ENCODE data around the gene TFAP2A.

TFAP2A gene

DNA sequence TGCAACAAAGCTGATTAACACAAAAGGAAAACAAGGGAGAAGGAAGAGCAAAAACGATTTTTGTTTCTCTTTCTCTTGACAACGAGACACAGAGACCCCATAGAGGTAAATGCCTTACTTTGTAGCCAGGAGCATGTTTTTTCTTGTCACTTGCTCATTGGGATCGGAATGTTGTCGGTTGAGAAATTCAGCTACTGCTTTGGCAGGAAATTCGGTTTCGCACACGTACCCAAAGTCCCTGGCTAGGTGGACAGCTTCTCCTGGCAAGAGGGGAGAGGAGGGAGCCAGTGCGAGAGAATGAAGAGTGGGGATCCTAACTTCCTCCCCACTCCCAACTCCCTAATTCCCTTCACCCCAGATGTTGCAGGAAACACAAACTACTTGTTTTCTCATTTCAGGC, 14.5 kb downstream of the TFAP2A start:
- POLR2A ChIA-PET (ENCODE audit: low non-redundant PET) = interaction anchor here (0.6 to 1.0 kb wide), 2 partner anchors 15 to 23 kb away, joined by 4 to 6 read pairs; partner anchors contain the start of gene TFAP2A
- peak; percentile 72 for DNase-seq (ENCODE audit: low spot score)
- TF ChIP-seq, protein P1, sequence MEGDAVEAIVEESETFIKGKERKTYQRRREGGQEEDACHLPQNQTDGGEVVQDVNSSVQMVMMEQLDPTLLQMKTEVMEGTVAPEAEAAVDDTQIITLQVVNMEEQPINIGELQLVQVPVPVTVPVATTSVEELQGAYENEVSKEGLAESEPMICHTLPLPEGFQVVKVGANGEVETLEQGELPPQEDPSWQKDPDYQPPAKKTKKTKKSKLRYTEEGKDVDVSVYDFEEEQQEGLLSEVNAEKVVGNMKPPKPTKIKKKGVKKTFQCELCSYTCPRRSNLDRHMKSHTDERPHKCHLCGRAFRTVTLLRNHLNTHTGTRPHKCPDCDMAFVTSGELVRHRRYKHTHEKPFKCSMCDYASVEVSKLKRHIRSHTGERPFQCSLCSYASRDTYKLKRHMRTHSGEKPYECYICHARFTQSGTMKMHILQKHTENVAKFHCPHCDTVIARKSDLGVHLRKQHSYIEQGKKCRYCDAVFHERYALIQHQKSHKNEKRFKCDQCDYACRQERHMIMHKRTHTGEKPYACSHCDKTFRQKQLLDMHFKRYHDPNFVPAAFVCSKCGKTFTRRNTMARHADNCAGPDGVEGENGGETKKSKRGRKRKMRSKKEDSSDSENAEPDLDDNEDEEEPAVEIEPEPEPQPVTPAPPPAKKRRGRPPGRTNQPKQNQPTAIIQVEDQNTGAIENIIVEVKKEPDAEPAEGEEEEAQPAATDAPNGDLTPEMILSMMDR (conservative IDR thresholded peaks at IDR 0.05; ENCODE audit: low read depth) = no peak
- peak overlapping the region; percentile 76 for H3K27ac ChIP-seq
- CTCF ChIA-PET = interaction anchor here (0.5 to 1.7 kb wide), 6 partner anchors 12 to 1149 kb away, joined by 3 to 4 read pairs (median 3); no protein-coding TSS in a partner anchor

DNA sequence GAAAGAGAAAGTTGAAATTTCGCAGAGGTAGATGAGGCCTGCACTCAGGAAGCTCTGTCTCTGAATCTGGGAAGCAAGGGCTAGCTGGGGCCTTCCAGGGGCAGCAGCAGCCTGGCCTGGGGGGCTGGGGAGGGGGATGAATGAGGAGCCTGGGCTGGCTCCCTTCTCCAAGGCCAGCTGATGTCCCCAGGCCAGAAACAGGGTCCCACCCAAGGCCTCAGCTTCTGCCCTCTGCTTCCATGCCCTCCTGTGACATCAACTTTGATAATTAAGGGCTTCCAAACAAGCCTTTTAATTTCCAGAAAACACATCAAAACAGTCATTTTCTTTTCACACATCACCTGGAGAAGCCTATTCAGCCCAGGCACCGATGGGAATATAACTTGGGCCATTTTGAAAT, 15.4 kb downstream of the TFAP2A start:
- peak overlapping the region; percentile 80 for H3K27ac ChIP-seq
- CTCF ChIA-PET = interaction anchor here (1.7 kb wide), 1 partner anchor 30 kb away, joined by 4 read pairs; no protein-coding TSS in a partner anchor
- DNase-seq (ENCODE audit: low spot score) = no peak
- POLR2A ChIA-PET (ENCODE audit: low non-redundant PET) = no interaction called here
- TF ChIP-seq, protein P1 (conservative IDR thresholded peaks at IDR 0.05; ENCODE audit: low read depth) = no peak

DNA sequence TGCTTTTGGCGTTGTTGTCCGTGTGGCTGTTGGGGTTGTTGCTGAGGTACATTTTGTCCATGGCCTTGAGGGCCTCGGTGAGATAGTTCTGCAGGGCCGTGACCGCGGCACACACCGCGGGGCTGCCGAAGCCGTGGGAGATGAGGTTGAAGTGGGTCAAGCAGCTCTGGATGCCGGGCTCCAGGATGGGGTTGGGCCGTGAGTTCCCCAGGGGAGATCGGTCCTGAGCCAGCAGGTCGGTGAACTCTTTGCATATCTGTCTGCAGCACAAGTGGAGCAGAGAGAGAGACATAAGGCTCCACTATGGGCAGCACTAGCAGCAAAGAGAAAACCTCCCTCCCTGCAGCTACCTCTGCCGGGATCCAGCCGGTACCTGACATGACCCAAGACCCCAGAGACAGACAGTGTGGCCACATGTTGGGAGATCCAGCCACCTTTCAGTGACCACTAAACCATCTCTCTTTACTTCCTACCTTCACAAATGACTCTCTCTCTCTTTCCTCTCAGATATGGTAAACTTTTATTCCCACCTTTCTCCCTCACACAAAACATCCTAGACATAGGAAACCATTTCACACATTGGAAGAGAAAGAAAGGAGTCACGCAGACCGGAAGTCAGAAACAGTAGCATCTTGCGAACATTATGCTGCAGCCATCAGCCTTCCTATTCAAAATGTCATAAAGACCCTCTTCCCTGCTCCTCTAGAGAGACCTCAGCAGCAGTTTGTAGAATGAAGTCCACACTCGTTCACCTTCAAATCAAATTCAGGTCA, 16.2 kb downstream of the TFAP2A start:
- TF ChIP-seq, protein P1 (conservative IDR thresholded peaks at IDR 0.05; ENCODE audit: low read depth) = no peak
- POLR2A ChIA-PET (ENCODE audit: low non-redundant PET) = no interaction called here
- H3K27ac ChIP-seq = peak overlapping the region; percentile 57
- DNase-seq (ENCODE audit: low spot score) = no peak
- CTCF ChIA-PET = no interaction called here

DNA sequence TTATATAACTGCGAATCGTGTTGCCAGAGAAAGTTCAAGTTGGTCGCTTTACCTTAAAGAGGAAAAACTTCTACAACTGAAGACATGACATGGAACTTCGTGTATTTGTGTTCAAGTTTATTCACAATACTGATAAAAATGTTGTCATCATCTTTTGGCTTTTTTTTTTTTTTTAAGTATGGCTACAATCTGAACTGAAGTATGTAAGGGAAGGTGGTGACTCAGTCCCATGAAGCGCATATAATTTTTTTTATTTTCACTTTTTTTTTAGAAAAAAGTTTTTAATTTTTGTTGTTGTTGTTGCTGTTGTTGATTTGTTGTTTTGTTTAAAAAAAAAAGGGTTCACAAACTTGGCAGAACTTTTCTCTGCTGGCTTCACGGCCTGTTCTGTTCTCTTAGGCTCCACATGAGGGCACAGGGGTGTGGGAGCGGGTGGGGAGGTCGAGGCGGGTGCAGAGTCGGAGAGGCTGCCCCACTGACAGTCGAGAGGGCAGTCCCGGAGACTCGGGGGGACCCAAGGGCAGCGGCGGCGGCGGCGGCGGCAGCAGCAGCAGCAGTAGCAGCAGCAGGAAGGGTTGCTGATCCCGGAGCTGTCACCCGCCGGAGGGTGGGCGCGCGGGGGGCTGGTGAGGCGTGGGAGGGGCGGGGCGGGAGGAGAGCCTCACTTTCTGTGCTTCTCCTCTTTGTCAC, 17.0 kb downstream of the TFAP2A start:
- DNase-seq (ENCODE audit: low spot score) = no peak
- H3K27ac ChIP-seq = peak overlapping the region; percentile 57
- POLR2A ChIA-PET (ENCODE audit: low non-redundant PET) = no interaction called here
- TF ChIP-seq, protein P1 (conservative IDR thresholded peaks at IDR 0.05; ENCODE audit: low read depth) = no peak
- CTCF ChIA-PET = no interaction called here

DNA sequence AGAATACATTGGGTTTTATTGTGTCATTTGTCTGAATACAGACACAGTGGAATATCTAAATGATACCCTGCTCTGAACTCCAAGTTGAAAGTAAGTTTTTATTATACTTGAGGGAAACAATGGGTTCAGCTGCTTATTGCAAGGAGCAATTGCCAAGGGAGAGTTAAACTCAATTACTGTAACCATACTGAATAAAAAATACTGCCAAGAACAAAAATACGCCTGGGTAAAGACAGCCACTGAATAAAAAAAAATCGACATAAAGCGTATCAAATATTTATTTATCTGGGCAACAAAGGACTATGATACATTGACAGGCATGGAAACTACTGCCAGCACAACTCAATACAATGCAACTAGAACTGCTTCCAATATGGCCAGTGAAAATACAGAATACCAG, 18.1 kb downstream of the TFAP2A start:
- DNase-seq (ENCODE audit: low spot score) = no peak
- no peak overlapping the region for H3K27ac ChIP-seq
- ChIA-PET POLR2A (ENCODE audit: low non-redundant PET) (no interaction called here), CTCF (no interaction called here)
- TF ChIP-seq, protein P1 (conservative IDR thresholded peaks at IDR 0.05; ENCODE audit: low read depth) = no peak

DNA sequence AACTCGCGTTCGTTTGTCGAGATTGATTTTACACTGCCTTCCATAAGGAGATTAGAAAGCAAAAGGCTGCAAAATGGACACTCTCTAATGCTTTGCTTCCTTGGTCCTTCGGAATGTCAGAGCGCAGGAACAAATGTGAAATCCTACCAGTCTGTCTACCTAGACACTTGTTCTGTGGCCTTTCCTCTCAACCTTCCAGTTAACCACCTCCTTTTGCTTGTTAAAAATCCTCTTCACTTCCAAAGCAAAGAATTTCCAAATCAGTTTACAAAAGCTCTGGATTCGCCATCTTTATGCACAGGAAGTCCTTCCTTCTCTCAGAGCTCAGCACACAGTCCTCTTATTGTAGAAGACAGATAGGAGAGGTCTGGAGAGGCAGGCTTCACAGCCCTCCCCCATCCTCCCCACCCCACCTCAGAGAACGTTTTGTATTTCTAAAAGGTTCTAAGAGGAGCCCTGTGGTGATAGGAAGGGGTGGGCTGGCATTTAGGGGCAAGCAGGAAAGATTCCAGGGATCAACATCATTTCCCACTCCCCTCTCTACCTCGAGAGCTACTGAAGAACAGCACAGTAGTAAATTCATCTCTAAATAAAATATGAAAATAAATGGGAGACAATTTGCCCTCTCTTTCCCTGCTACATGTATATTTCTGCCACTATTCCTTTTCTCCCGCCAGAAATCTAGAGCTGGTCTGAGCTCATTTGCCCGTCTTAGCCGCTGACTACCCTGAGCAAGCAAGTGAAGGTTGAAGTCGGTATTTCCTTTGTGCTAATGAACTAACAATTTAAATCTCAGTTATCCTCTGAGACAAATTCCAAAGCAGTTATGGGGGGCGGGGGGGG, 18.9 kb downstream of the TFAP2A start:
- POLR2A ChIA-PET (ENCODE audit: low non-redundant PET) = no interaction called here

More for the DNA sequence above, 18.9 kb downstream of the TFAP2A start:
- TF ChIP-seq, protein P1 (conservative IDR thresholded peaks at IDR 0.05; ENCODE audit: low read depth) = no peak
- CTCF ChIA-PET = interaction anchor here (0.5 kb wide), 1 partner anchor 312 kb away, joined by 3 read pairs; no protein-coding TSS in a partner anchor
- DNase-seq (ENCODE audit: low spot score) = no peak
- H3K27ac ChIP-seq = no peak overlapping the region
